PC-9 (cell line): Measurements from ENCODE around the gene AMMECR1.

ENCODE experiments used
- EZH2 ChIP-seq: fragments of 200-600 bp; sonication (generic); IDR thresholded peaks from 2 replicates; pipeline ENCODE4 v1.8.0; 2017; ENCODE audit warnings: antibody characterized with exemption, low read depth
- TF ChIP-seq, protein P1 (sequence below): fragments of 200-600 bp; sonication (generic); conservative IDR thresholded peaks from 2 replicates; pipeline ENCODE4 v1.6.1; 2017; ENCODE audit warnings: mixed run types, antibody characterized with exemption, mild to moderate bottlenecking, moderate library complexity

- no peak for TF ChIP-seq EZH2
- TF ChIP-seq, protein P1, sequence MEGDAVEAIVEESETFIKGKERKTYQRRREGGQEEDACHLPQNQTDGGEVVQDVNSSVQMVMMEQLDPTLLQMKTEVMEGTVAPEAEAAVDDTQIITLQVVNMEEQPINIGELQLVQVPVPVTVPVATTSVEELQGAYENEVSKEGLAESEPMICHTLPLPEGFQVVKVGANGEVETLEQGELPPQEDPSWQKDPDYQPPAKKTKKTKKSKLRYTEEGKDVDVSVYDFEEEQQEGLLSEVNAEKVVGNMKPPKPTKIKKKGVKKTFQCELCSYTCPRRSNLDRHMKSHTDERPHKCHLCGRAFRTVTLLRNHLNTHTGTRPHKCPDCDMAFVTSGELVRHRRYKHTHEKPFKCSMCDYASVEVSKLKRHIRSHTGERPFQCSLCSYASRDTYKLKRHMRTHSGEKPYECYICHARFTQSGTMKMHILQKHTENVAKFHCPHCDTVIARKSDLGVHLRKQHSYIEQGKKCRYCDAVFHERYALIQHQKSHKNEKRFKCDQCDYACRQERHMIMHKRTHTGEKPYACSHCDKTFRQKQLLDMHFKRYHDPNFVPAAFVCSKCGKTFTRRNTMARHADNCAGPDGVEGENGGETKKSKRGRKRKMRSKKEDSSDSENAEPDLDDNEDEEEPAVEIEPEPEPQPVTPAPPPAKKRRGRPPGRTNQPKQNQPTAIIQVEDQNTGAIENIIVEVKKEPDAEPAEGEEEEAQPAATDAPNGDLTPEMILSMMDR, result no peak
Measured at GRCh38 chrX:110259117-110259516, 58.8 kb downstream of the AMMECR1 start.
